H7 (cell line): ENCODE results near the gene LYRM4. TPM values are rescaled to one million over a fixed set of nuclear protein-coding genes. Genes with fewer than 3 reads are reported as not detected.

ENCODE experiments used
- DNase-seq: peaks from one replicate; pipeline ENCODE4 v3.0.0; 2012
- H3K27me3 ChIP-seq: 2 replicates; pipeline ENCODE4 v1.6.0; 2011; ENCODE audit warnings: mild to moderate bottlenecking, low read length; ENCODE audit not compliant: control insufficient read depth, insufficient read depth
- H3K36me3 ChIP-seq: replicated peaks from 2 replicates; pipeline ENCODE4 v1.5.1; 2011; ENCODE audit warnings: low read length; ENCODE audit not compliant: control insufficient read depth, insufficient read depth
- H3K4me3 ChIP-seq: 2 replicates; pipeline ENCODE4 v1.5.1; 2011; ENCODE audit warnings: low read depth, mild to moderate bottlenecking, control low read depth, low read length, moderate library complexity; ENCODE audit not compliant: insufficient read depth
- total RNA-seq: library from RNA; depleted of rRNA; stranded (reverse); fragments of >200 nt; shearing (Covaris generic); gene quantifications from 2 replicates; pipeline ENCODE4 v1.2.3, GENCODE V29; 2014

Gene LYRM4
- total RNA-seq, 1 experiment from 2014 or later, result 45.6 TPM

DNA sequence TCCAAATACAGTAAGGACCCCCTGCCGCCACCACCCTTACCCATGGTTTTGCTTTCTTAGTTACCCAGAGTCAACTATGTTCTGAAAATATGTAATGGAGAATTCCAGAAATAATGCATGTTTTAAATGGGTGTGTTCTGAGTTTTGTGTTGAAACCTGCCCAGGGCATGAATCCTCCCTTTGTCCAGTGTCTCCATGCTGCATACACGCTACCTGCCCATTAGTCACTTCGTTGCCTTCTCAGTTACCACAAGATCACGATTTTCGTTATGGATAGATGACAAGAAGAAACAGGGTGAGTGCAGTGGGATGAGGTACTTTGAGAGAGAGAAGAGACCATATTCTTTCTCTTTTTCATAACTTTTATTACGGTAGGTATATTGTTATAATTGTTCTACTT lies 11.2 kb upstream of the LYRM4 start:
- H3K36me3 ChIP-seq, result no peaks in the 10 kb centered on the region
- no peak for DNase-seq
- no peak overlapping the region for H3K4me3 ChIP-seq
- H3K27me3 ChIP-seq, result no peaks in the 10 kb centered on the region

DNA sequence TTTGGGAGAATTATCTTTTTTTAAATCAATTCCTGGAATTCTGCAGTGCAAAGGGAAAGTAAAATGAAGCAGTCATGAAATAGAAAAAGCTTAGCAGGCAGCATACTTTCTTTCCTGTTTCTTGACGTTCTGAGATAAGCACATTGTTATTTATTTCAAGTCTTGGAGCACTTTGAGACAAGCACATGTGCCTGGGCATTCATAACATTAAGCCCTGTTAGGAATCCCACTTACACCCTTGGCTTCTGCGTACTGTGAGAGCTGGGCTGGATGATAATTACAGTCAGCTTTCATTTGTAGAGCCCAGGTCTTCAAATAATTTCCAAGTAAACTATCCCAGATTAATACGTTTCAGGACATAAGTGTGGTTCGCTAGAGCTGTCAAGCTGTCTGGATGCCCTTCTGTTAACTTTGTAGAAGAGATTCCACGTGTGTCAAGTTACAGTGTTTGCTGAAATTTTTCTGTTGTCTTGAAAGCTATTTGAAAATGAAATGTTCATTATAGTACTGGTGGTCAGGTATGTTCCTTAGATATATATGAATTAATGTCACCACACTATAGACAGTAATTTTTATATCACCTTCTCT lies 9.4 kb upstream of the LYRM4 start:
- H3K27me3 ChIP-seq, result no peaks in the 10 kb centered on the region
- DNase-seq, result no peak
- H3K4me3 ChIP-seq, result no peak overlapping the region
- no peaks in the 10 kb centered on the region for H3K36me3 ChIP-seq

DNA sequence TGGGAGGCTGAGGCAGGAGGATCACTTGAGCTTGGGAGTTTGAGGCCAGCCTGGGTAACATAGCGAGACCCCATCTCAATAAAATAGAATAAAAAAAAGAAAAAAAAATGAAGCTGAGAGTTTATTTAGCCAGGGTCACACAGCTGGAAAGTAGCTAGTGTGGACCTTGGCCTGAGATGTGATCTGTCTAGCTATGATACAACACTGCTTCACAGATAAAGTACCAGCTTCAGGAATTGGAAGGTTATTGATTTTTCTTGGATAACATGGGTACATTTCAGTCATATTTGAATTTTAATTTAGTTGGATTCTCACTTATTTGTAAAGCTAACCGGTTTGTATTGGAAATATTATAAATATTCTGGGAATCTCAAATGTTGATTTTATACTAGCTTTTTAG lies 5.7 kb upstream of the LYRM4 start:
- H3K4me3 ChIP-seq, result no peak overlapping the region
- no peak for DNase-seq
- H3K27me3 ChIP-seq, result no peaks in the 10 kb centered on the region
- H3K36me3 ChIP-seq, result no peaks in the 10 kb centered on the region

DNA sequence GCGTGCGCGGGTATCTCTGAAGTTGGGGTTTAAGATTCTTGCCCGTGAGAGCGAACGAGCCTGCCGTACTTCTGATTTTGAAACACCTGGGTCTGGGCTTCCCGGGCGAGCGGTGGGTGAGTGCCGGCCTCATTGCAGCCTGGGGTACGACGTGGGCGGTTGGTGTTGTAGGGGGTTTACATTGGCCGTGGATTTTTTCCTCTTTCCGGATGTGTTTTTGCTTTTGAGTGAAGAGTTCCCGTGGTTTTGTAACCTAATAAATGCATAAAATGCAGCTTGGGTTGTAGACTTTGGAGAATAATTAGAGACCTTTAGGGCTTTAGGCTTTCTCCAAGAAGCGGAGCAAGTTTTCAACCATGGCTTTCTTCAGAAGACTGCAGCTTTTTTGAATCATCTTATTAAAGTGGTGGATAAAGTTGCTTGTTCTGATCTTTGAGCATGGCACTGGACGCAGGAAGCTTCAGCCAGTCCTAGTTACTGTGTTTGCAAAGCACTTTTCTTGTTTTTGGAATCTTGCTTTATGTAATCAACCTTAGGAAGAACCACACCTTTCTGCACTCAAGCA lies 877 bp upstream of the LYRM4 start:
- DNase-seq, result no peak

DNA sequence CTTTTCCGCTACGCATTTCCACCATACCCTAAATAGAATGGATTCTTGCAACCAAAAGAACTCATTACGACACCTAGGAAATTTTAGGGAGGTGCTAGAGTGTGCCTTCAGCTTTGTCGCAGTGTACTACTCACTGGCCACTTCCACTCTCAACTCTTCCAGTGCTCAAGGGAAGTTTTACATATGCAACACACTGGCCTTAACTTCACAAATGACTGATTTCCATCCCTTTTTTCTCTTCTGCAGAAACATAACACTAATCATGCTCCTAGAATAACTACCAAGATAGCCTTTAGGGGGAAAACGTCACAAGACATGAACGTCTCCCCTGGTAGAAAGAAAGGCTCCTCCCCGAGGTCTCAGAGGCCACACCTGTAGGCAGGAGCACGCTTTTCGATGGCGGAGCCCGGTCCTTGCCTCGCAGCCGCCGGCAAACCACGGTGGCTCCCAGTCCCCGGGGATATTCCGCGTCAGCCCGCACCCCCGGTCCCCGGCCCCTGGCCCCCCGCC lies 584 bp downstream of the LYRM4 start:
- Histone ChIP-seq H3K27me3 (no peaks in the 10 kb centered on the region), H3K4me3 (peak overlapping the region; percentile 77), H3K36me3 (no peaks in the 10 kb centered on the region)
- DNase-seq, result peak; percentile 83

More for the DNA sequence above, 877 bp upstream of the LYRM4 start:
- H3K36me3 ChIP-seq, result no peaks in the 10 kb centered on the region
- peak overlapping the region; percentile 77 for H3K4me3 ChIP-seq
- H3K27me3 ChIP-seq, result no peaks in the 10 kb centered on the region

DNA sequence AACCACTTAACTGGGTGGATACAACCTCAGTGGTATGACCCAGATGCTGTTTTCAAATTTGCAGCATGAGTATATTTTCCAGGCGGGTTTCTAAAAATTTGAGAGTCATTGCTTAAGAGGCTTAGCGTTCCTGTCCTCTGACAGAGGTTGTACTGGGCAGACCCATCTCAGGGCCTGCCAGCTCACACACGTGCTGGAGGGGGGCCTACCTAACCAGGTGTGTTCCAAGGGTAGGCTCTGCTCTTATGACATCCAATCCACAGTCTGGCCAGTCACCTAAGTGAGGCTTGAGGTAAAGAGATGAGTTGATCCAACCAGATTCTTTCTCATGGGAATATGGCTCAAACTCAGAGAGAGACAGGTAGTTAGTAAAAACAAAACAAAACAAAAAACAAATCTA lies 1.3 kb downstream of the LYRM4 start:
- Histone ChIP-seq H3K36me3 (no peaks in the 10 kb centered on the region), H3K27me3 (no peaks in the 10 kb centered on the region), H3K4me3 (no peak overlapping the region)
- no peak for DNase-seq

DNA sequence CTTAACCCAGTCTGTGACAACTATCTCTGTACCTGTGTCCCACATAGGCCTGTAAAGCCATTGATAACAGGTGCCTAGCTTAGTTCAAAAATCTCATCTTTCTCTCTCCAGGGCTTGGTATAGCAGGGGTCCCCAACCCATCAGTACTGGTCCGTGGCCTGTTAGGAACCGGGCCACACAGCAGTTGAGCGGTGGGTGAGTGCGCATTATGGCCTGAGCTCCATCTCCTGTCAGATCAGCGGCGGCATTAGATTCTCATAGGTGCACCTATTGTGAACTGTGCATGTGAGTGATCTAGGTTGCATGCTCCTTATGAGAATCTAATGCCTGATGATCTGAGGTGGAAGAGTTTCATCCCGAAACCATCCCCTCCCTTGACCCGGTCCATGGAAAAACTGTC lies 3.4 kb downstream of the LYRM4 start:
- Histone ChIP-seq H3K4me3 (no peak overlapping the region), H3K36me3 (no peaks in the 10 kb centered on the region), H3K27me3 (no peaks in the 10 kb centered on the region)
- DNase-seq, result no peak

DNA sequence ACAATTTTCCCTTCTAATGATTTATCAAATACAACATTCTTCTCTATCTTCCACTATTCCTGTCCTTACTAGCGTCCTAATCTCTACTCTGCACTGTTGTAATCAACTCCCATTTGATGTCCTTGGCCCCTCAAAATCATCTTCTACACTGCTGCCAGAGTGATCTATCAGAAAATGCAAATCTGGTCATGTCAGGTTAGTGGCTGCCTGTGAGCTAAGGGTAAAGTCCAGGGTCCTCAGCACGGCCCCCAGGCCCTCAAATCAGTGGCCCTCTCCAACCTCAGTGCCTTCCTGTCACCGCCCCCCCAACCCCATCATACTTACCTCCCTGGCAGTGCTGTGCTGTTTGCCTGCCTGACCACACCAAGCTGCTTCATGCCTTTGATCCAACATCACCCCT lies 3.8 kb downstream of the LYRM4 start:
- Histone ChIP-seq H3K4me3 (no peak overlapping the region), H3K27me3 (no peaks in the 10 kb centered on the region), H3K36me3 (no peaks in the 10 kb centered on the region)
- DNase-seq, result no peak

DNA sequence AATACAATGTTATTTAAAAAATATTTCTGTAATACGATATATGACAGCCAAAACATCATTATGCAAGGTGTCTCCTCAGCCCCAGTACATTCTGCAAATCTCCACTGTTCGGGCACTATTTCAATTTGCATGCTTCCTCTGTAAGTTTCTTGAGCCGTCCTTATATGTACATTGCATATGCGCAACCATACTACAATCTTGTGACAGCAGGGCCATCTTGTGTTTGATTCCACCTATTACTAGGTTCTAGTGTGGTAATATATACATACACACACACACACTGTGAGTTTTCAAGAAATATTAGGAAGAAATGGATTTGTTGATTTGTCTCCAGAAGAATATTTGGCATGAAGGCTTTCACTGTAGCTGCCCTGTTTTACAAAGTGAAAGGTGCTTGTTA lies 9.8 kb downstream of the LYRM4 start:
- H3K27me3 ChIP-seq, result no peaks in the 10 kb centered on the region
- H3K4me3 ChIP-seq, result no peak overlapping the region
- H3K36me3 ChIP-seq, result no peaks in the 10 kb centered on the region
- DNase-seq, result no peak

DNA sequence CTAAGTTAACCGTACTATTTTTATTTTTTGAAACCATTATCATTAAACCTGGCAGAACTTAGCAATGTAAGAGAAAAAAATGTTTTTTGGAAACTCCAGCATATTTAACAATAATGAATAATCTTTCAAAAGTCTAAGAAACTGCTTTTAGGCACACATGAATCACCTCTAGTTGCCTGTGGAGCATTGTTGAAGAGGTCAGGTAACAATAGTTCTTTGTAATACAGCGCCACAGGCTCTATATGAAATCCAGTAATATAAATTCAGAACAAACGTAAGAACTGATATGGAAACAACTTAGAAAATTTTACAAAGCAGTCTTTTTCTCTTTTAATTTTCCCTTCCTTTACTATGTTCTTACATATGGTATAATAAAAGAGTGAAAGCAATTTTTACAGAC lies 10.3 kb downstream of the LYRM4 start:
- DNase-seq, result no peak
- no peak overlapping the region for H3K4me3 ChIP-seq
- H3K27me3 ChIP-seq, result no peaks in the 10 kb centered on the region
- H3K36me3 ChIP-seq, result no peaks in the 10 kb centered on the region

DNA sequence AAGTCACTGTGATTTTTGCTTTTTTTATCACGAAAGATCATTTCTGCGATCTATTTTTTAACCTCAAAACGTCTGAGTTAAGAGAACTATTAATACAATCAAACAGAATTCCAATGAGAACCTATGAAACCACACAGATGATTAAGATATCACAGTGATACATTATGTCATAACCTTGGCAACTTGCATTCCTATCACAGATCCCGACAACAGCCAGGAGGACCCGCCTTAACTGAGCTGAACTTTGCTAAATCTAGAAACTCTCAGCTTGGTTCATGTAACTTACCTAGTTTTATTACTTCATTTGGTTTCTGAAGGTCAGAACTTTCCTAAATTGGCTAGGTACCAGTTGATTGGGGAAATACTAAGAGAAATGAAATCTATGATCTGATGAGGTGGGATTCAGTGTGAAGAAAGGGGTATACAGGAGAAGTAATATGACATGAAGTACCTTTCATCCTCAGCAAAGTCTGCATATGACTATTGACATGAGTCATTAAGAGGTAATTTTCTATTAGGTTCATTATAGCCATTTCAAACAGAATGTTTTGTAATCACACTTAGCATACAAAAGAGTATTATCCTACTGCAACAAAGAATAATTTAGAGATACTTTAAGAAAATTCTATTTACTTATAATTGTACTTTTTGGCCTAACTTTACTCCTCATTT lies 11.2 kb downstream of the LYRM4 start:
- no peak for DNase-seq
- H3K27me3 ChIP-seq, result no peaks in the 10 kb centered on the region
- H3K36me3 ChIP-seq, result peaks cover 2% of the 10 kb centered on the region
- H3K4me3 ChIP-seq, result no peak overlapping the region

DNA sequence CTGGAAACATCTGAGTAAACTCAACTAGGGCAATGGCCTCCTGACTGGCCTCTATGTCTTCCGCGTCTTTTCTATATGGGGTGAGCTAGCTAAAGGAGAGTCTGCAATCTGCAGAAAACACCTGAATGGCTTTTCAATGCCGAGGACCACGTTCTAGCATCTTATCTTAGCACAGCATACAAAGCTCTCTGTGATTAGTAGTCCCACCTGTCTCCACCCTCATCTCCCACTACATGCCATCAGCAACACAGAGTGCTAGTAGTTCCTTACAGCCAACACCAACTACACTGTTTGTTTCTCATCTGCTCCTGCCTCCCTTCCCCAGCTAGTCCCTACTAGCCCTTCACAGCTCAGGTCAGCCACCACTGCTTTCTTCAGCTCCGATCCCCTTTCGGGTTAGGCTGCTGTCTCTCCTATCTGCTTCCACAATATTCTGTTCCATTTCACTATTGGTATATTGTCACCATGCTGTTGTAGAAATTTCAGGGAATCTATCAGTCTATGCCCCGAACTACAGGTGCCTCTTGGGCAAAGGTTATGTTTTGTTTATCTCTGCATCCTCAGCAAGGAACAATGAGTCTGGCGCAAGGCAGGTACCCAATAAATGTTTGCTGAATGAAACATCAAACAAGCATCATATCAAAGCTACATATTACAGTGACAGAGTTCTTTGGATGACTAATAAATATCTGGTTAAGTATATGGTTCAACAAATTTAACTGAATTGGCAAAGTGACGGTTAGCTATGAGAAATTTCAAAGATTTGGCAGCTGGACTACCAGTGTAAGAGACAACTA lies 12.2 kb downstream of the LYRM4 start:
- DNase-seq, result no peak
- H3K27me3 ChIP-seq, result no peaks in the 10 kb centered on the region
- H3K4me3 ChIP-seq, result no peak overlapping the region
- H3K36me3 ChIP-seq, result peaks cover 3% of the 10 kb centered on the region

DNA sequence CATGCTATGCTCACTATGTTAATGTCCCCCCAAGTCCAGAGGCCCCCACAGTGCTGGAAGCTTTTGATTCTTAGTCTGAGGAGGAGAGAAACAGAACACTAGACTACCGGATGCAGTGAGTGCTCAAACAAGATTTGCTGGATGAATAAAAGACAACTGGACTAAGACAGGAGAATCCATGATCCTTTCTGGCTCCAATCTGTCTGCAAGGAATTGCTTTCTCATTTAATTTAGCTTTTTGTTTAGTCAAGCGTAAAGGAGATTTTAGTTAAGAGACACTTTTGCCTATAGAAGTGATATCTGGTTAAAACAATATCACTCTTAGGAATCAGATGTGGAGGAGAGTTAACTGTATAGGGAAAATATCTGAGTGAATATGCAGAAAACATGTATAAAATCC lies 13.5 kb downstream of the LYRM4 start:
- H3K27me3 ChIP-seq, result no peaks in the 10 kb centered on the region
- no peak for DNase-seq
- H3K36me3 ChIP-seq, result peaks cover 3% of the 10 kb centered on the region
- H3K4me3 ChIP-seq, result no peak overlapping the region

DNA sequence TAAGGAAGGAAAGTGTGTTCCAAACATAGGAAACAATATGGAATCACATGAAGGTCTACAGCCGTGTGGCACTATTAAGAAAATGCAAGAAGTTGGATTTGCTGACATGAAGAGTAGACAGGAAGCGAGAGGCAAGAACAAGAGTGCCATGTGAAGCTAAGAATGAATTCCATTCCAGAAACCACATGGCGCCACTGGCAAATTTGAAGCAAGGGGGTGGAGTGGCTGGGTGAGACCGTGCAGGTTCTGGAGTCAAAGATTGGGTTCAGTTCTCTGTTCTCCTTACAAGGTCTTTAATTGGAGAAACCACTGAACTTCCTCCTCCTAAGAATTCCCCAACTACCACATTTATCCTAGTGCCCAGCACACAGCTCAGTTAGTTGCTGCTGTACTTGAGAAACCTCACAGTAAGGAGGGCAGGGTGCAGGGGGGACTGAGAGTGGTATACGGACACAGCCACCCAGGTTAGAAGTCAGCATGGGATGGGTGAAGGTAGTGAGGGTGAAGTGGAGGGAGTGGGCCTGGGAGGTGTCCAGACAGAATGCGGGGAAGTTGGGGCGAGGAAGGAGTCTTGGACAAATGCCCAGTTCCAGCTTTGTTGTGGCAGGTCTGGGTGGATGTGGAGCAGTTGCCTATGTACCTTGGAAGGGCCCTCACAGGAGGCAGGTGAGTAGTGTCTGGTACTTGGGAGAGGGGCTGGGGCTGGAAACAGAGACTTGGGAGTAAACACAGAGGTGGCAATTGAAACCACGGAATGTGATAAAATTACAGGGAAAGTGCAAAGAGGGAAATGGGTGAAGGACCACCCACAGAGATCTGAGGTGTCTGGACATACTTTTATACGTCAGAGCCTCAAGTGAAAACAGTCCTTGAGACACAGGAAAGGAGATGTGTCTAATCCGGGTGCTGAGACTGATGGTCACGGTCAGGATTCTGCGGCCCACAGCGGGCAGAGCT lies 14.3 kb downstream of the LYRM4 start:
- Histone ChIP-seq H3K4me3 (no peak overlapping the region), H3K27me3 (no peaks in the 10 kb centered on the region), H3K36me3 (peaks cover 3% of the 10 kb centered on the region)
- no peak for DNase-seq
